Fibroblast of upper back skin (primary cell): ENCODE results near the gene SLC9A3.

Experiments
- DNase-seq: peaks from one replicate; pipeline ENCODE4 v3.0.0-alpha.2; 2013

Gene SLC9A3

GRCh38 chr5:424301-425110 is 99.7 kb downstream of the SLC9A3 start:
- DNase-seq: no peak

- DNase-seq: no peak
These were observed 100.5 kb downstream of the SLC9A3 start for GRCh38 chr5:423626-424261.

GRCh38 chr5:423233-423565 is 101.0 kb downstream of the SLC9A3 start:
- no peak for DNase-seq

GRCh38 chr5:422323-423232 is 101.7 kb downstream of the SLC9A3 start:
- no peak for DNase-seq

GRCh38 chr5:421901-422300 is 102.3 kb downstream of the SLC9A3 start:
- DNase-seq: no peak

GRCh38 chr5:421287-421880 is 102.9 kb downstream of the SLC9A3 start:
- DNase-seq: no peak

GRCh38 chr5:420632-421286 is 103.5 kb downstream of the SLC9A3 start:
- DNase-seq: no peak
